B cell (primary cell): ENCODE results near the gene ZBTB16. TPM values are rescaled to one million over a fixed set of nuclear protein-coding genes. Genes with fewer than 3 reads are reported as not detected.

Experiments
- ATAC-seq: fragments of 200-7000 bp; cut with Tn5 transposase; one replicate; pipeline ENCODE4 v1.10.0; 2021; ENCODE audit warnings: low read depth, mild to moderate bottlenecking, moderate number of reproducible peaks, moderate library complexity
- CTCF ChIA-PET: fragments of 350-600 bp; sonication (Branson Sonifier 250); formaldehyde crosslinking; loops from one replicate; lab custom pipeline; 2021; ENCODE audit warnings: antibody characterized with exemption, inconsistent platforms; lab: Charles Lee
- POLR2A ChIA-PET: fragments of 350-600 bp; sonication (Branson Sonifier 250); formaldehyde crosslinking; loops from one replicate; lab custom pipeline; 2021; ENCODE audit warnings: antibody characterized with exemption; lab: Charles Lee
- DNase-seq: peaks from one replicate; pipeline ENCODE4 v3.0.0; 2013
- H2AFZ ChIP-seq: 2 replicates; pipeline ENCODE4 v1.6.1; 2012; ENCODE audit warnings: mild to moderate bottlenecking, low read depth, low read length; ENCODE audit not compliant: insufficient read depth, poor library complexity, severe bottlenecking
- H3K27ac ChIP-seq, 2 donors: 1 replicate in 1 of 2; 2 replicates in 1 of 2; pipeline ENCODE4 v1.5.1; 2012 to 2013; ENCODE audit warnings: low read length in 2 of 2, mild to moderate bottlenecking in 2 of 2, moderate library complexity in 1 of 2
- H3K27me3 ChIP-seq, 4 experiments: fragments of 200-600 bp in 1 of 4; sonication (generic) in 1 of 4; replicated peaks in 1 of 4; 1 replicate in 2 of 4; 2 replicates in 2 of 4; pipeline versions ENCODE4 v1.6.1 to v1.7.0; 2013 to 2016; ENCODE audit warnings: low read length in 3 of 4, mild to moderate bottlenecking in 2 of 4, mixed read lengths in 1 of 4, moderate library complexity in 1 of 4; ENCODE audit not compliant: insufficient read depth in 4 of 4, control insufficient read depth in 3 of 4; ENCODE audit errors: control extremely low read depth in 1 of 4
- H3K36me3 ChIP-seq, 2 experiments: replicated peaks in 1 of 2; 1 replicate in 1 of 2; 2 replicates in 1 of 2; pipeline versions ENCODE4 v1.6.1 to v1.7.1; 2013; ENCODE audit warnings: low read length in 1 of 2; ENCODE audit not compliant: insufficient read depth in 2 of 2, control insufficient read depth in 1 of 2; ENCODE audit errors: control extremely low read depth in 1 of 2, extremely low read depth in 1 of 2
- H3K4me1 ChIP-seq, 2 donors: fragments of 200-600 bp in 1 of 2; sonication (generic) in 1 of 2; 1 replicate in 1 of 2; 2 replicates in 1 of 2; pipeline versions ENCODE4 v1.5.1 to v1.6.1; 2013 to 2017; ENCODE audit warnings: low read length in 2 of 2; ENCODE audit not compliant: control insufficient read depth in 2 of 2, insufficient read depth in 2 of 2
- H3K4me2 ChIP-seq: replicated peaks from 2 replicates; pipeline ENCODE3; 2012; ENCODE audit warnings: mild to moderate bottlenecking, low read depth, low read length; ENCODE audit not compliant: poor library complexity, severe bottlenecking
- H3K4me3 ChIP-seq, 5 experiments: fragments of 200-600 bp in 1 of 5; sonication (generic) in 1 of 5; 1 replicate in 3 of 5; 2 replicates in 2 of 5; pipeline versions ENCODE4 v1.5.1 to v1.7.0; 2011 to 2016; ENCODE audit warnings: low read length in 4 of 5, mild to moderate bottlenecking in 4 of 5, low read depth in 2 of 5, control low read depth in 1 of 5, moderate library complexity in 1 of 5; ENCODE audit not compliant: insufficient read depth in 1 of 5; ENCODE audit errors: control extremely low read depth in 1 of 5, extremely low read depth in 1 of 5
- H3K79me2 ChIP-seq: fragments of 200-600 bp; sonication (generic); one replicate; pipeline ENCODE4 v1.6.0; 2016; ENCODE audit warnings: low read length; ENCODE audit not compliant: control insufficient read depth, insufficient read depth
- H3K9ac ChIP-seq: fragments of 200-600 bp; sonication (generic); 2 replicates; pipeline ENCODE4 v1.6.1; 2017; ENCODE audit warnings: mild to moderate bottlenecking, low read length, moderate library complexity
- H3K9me3 ChIP-seq, 3 donors: one replicate each; pipeline versions ENCODE4 v1.6.1 to v1.7.1; 2013; ENCODE audit warnings: low read length in 2 of 3; ENCODE audit not compliant: control insufficient read depth in 2 of 3, insufficient read depth in 1 of 3; ENCODE audit errors: control extremely low read depth in 1 of 3
- H4K20me1 ChIP-seq: 2 replicates; pipeline ENCODE4 v1.6.0; 2012; ENCODE audit warnings: mild to moderate bottlenecking, low read length; ENCODE audit not compliant: insufficient read depth, control insufficient read depth, poor library complexity, severe bottlenecking
- H3K27ac Mint-ChIP-seq: one replicate; pipeline ENCODE4 v1.8.0; 2021; ENCODE audit warnings: mixed read lengths
- H3K27me3 Mint-ChIP-seq: one replicate; pipeline ENCODE4 v1.8.0; 2021; ENCODE audit warnings: mixed read lengths
- H3K4me1 Mint-ChIP-seq: one replicate; pipeline ENCODE4 v1.8.0; 2021; ENCODE audit warnings: mixed read lengths
- H3K4me3 Mint-ChIP-seq: one replicate; pipeline ENCODE4 v1.8.0; 2021; ENCODE audit warnings: mixed read lengths
- H3K9me3 Mint-ChIP-seq: one replicate; pipeline ENCODE4 v1.8.0; 2022; ENCODE audit warnings: mixed read lengths; ENCODE audit not compliant: insufficient read depth
- CTCF ChIP-seq: fragments of 200-600 bp; IDR thresholded peaks from one replicate; pipeline ENCODE4 v1.8.0; 2022; ENCODE audit warnings: antibody characterized with exemption, mild to moderate bottlenecking
- EZH2 ChIP-seq: IDR thresholded peaks from 2 replicates; pipeline ENCODE4 v1.6.1; 2012; ENCODE audit warnings: borderline replicate concordance, low read depth, mild to moderate bottlenecking, moderate library complexity, low read length; ENCODE audit not compliant: insufficient read depth, poor library complexity, severe bottlenecking
- WGBS: methylation state at CpG from one replicate; pipeline ENCODE4 v1.1.5; 2013; ENCODE audit warnings: missing lambda C conversion rate; ENCODE audit not compliant: insufficient coverage; 5-methylcytosine and 5-hydroxymethylcytosine counted together
- intact Hi-C: fragments of 100-400 bp; cut with micrococcal nuclease; formaldehyde crosslinking; loops from one replicate; pipeline ENCODE4 v1.10.0; 2022
- polyA plus RNA-seq: library from polyadenylated mRNA; depleted of rRNA; stranded (reverse); fragments of >200 nt; gene quantifications from 2 replicates; pipeline ENCODE4 v1.2.3, GENCODE V29; 2012
- total RNA-seq, 2 donors: library from RNA; stranded (reverse); fragments of 120-200 nt in 1 of 2; gene quantifications; 1 replicate in 1 of 2; 2 replicates in 1 of 2; pipeline versions ENCODE4 v1.2.3 to v1.2.4, GENCODE V29; 2013 to 2022

The ZBTB16 gene
- total and polyA plus RNA-seq, 2 donors (not counting 1 experiment from before 2014, with no cell fraction given): 16.0 to 20.6 TPM

- no peak overlapping the region for H3K4me3 Mint-ChIP-seq
- H3K4me1 Mint-ChIP-seq: peaks cover 7% of the 10 kb centered on the region
Observed at GRCh38 chr11:114036147-114036811, 23.2 kb upstream of the ZBTB16 start.

More at GRCh38 chr11:114036147-114036811, 23.2 kb upstream of the ZBTB16 start:
- Histone ChIP-seq H3K27me3 (peaks cover 0 to 17% (median 4%) of the 10 kb centered on the region in 4 experiments), H3K36me3 (no peaks in the 10 kb centered on the region), H4K20me1 (no peaks in the 10 kb centered on the region), H3K4me2 (peak overlapping the region; percentile 75), H3K9ac (peak overlapping the region; percentile 30), H3K79me2 (no peaks in the 10 kb centered on the region), H3K27ac (no peak overlapping the region), H3K9me3 (no peaks in the 10 kb centered on the region), H3K4me1 (peaks cover 0 to 12% of the 10 kb centered on the region in 2 donors), H3K4me3 (peak overlapping the region in 3 of 5 experiments; percentile 18 to 48 (median 22)), H2AFZ (peak overlapping the region; percentile 74)
- DNase-seq (peak; percentile 72), ATAC-seq (peak; percentile 93)
- no peak for TF ChIP-seq EZH2
- TF ChIP-seq CTCF: peak; percentile 69
- ChIA-PET POLR2A (no interaction called here), CTCF (interaction anchor here (0.6 to 15.6 kb wide), 19 partner anchors 12 to 231 kb away, joined by 3 to 391 read pairs (median 4); no protein-coding TSS in a partner anchor)
- intact Hi-C loops: loop anchor here (1.0 to 5.0 kb wide), 6 partner anchors 25 to 225 kb away; no protein-coding TSS in a partner anchor
- no peaks in the 10 kb centered on the region for H3K9me3 Mint-ChIP-seq
- no peak overlapping the region for H3K27ac Mint-ChIP-seq
- WGBS: 6% methylated on average over 28 of the region's 37 CpGs
- peaks cover 28% of the 10 kb centered on the region for H3K27me3 Mint-ChIP-seq
